ENCODE data around the gene CDK5R2.

CDK5R2 gene

DNA sequence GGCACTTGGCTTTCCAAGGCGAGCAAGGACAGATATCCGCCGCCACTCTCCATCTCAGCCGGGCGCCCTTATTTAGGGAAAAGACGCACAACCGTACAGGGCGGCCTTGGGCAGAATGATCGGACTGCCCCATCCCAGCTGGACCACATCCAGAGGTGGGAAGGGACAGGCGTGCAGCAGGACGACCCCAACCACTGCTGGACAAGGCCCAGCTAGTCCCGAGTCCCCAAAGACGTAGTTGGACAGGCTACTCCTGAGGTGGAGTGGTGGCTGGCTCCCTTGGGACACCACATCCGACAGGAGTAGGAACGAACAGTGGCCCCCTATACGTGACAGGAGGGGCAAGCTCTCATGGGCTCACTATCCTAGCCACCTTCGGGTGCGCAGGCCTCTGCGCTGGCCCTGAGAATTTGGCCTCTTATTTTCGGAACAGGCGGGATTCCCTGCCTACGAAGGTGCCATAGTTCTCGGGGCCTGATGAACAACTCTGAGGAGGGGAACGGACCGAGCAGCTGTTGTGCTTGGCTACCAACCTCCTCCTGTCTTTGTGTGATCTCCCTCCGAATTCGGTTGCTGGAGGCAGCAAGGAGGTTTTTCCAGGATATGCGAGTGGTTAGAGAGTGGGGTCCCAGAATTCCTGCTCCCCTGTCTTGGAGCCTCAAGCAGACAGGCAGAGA, 23.3 kb downstream of the CDK5R2 start:
- no peaks in the 10 kb centered on the region for H3K9me3 ChIP-seq (ENCODE audit: control insufficient read depth, low read length)
- H3K4me3 ChIP-seq (ENCODE audit: extremely low read depth, insufficient read depth, low read length, poor library complexity, severe bottlenecking), result no peak overlapping the region
- H3K36me3 ChIP-seq (ENCODE audit: control insufficient read depth, insufficient read depth, low read length), result no peaks in the 10 kb centered on the region
- 7% methylated on average over 23 to 26 of the region's 28 CpGs for WGBS, 2 experiments (ENCODE audit: insufficient coverage in 2 of 2)
- H3K4me1 ChIP-seq (ENCODE audit: control insufficient read depth, insufficient read depth, low read length, poor library complexity, severe bottlenecking), result peaks cover 3% of the 10 kb centered on the region
- H3K27ac ChIP-seq (ENCODE audit: low read depth, low read length, severe bottlenecking), result no peak overlapping the region

DNA sequence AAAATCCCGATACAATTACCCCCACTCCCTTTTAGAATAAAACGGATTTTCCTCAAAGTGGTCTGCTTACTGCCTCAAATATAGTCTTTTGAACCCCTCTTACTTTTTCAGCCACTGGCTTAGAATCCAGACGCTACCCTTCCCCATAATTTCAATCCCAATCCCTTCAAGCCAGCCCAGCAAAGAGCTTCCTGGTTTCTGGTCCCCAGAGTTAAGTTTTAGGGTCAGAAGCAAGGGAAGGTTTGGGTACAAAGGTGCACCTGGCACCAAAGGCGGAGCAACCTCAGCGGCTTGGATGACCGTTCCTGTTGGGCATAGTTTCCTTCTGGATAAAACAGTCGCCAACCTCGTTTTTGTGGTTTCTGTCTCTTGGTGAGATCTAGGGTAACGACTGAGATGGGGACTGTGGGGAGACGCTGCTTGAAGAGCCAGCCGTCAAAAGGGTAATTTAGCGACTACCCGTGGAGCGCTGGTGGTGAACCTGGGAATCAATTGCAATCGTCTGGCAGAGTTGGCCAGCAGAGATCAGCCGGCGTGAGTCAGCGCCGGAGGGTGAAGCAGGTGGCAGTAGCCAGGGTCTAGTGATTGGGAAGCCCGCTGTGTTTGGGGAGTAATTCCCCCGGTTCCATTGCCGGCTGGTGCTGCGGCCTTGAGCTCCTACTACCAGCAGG, 23.9 kb downstream of the CDK5R2 start:
- no peak overlapping the region for H3K27ac ChIP-seq (ENCODE audit: low read depth, low read length, severe bottlenecking)
- 1 to 7% methylated on average over 19 to 20 of the region's 23 CpGs for WGBS, 2 experiments (ENCODE audit: insufficient coverage in 2 of 2)

DNA sequence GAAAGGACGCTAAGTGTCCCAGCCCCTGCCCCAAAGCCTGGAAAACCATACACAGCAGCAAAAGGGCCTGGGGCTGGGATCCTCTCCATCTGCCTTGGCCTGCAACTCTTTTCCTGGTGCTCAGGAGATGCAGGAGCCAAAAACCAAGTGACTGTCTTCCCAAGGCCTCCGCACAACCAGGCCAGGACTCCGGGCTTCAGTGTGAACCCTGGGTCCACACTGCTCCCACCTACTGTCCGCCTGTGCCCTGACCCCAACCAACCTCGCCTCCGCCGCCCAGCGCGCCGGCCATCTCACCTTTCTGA, 24.4 kb downstream of the CDK5R2 start:
- peak overlapping the region; percentile 22 for H3K4me3 ChIP-seq (ENCODE audit: extremely low read depth, insufficient read depth, low read length, poor library complexity, severe bottlenecking)
- no peaks in the 10 kb centered on the region for H3K9me3 ChIP-seq (ENCODE audit: control insufficient read depth, low read length)
- peaks cover 3% of the 10 kb centered on the region for H3K4me1 ChIP-seq (ENCODE audit: control insufficient read depth, insufficient read depth, low read length, poor library complexity, severe bottlenecking)
- H3K36me3 ChIP-seq (ENCODE audit: control insufficient read depth, insufficient read depth, low read length), result no peaks in the 10 kb centered on the region
- no peak overlapping the region for H3K27ac ChIP-seq (ENCODE audit: low read depth, low read length, severe bottlenecking)
- 7 to 17% methylated on average over 1 to 3 of the region's 10 CpGs for WGBS, 2 experiments (ENCODE audit: insufficient coverage in 2 of 2)

More for the DNA sequence above, 23.9 kb downstream of the CDK5R2 start:
- Histone ChIP-seq H3K36me3 (ENCODE audit: control insufficient read depth, insufficient read depth, low read length) (no peaks in the 10 kb centered on the region), H3K4me3 (ENCODE audit: extremely low read depth, insufficient read depth, low read length, poor library complexity, severe bottlenecking) (no peak overlapping the region), H3K9me3 (ENCODE audit: control insufficient read depth, low read length) (no peaks in the 10 kb centered on the region), H3K4me1 (ENCODE audit: control insufficient read depth, insufficient read depth, low read length, poor library complexity, severe bottlenecking) (peaks cover 3% of the 10 kb centered on the region)

DNA sequence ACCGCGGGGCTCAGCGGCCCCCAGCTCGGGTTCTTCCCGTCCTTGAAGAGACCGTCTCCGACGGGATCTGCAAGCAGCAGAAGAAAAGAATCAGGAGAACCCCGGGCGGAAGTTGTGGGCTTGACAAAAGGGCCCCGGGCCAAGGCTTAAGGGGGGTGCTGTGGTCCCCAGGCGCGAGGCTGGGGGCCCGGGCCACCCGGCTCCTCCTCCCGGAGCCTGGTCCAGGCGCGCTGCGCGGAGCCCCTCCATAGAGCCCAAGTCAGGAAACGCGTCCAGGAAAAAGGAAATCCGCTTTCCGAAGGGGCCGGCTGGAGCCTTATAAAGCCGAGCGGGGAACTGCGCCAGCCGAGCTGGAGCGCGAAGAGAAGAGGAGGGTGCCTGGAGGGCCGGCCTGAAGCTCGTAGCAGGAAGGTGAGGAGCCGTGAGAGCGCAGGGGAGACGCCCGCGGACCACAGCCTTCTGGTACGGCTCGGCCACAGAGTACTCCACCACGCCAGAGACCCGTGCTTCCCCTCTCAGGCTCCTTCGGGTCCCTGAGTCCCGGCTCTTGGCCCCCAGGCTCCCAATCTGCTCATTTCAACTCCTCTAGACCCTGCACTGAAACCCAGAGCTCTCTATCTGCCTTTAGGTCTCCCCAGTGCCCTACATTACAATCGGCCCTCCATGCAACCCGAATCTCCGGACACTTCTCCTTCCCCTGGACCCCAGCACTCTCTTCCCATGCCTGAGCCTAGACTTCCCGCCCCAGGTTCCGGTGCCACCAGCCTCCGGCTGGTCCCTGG, 25.0 kb downstream of the CDK5R2 start:
- Histone ChIP-seq H3K27ac (ENCODE audit: low read depth, low read length, severe bottlenecking) (no peak overlapping the region), H3K36me3 (ENCODE audit: control insufficient read depth, insufficient read depth, low read length) (no peaks in the 10 kb centered on the region), H3K9me3 (ENCODE audit: control insufficient read depth, low read length) (no peaks in the 10 kb centered on the region), H3K4me1 (ENCODE audit: control insufficient read depth, insufficient read depth, low read length, poor library complexity, severe bottlenecking) (peaks cover 3% of the 10 kb centered on the region), H3K4me3 (ENCODE audit: extremely low read depth, insufficient read depth, low read length, poor library complexity, severe bottlenecking) (peak overlapping the region; percentile 22)
- WGBS, 2 experiments (ENCODE audit: insufficient coverage in 2 of 2), result 1 to 2% methylated on average over 40 to 48 of the region's 50 CpGs

DNA sequence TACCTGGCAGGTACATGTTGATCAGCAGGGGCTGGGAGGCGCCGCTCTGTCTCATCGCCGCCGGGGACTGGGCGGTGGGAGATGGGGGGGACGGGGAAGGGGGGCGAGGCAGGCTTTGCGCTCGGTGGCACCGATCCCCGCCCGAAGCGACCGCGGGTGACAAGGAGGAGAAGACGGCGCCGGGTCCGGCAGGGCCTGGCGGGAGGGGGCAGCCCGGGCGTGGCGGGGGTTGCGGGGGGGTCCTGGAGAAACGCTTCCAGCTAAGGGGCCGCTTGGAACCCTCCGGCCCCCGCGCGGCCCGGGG, 25.5 kb downstream of the CDK5R2 start, which contains the start of gene FEV:
FEV (minus strand) TSS at position 164 of the 304 bp plus-strand sequence; CDS start at position 55, 109 bp downstream.
- H3K4me3 ChIP-seq (ENCODE audit: extremely low read depth, insufficient read depth, low read length, poor library complexity, severe bottlenecking), result peak within 1 kb of the TSS; percentile 22
- H3K27ac ChIP-seq (ENCODE audit: low read depth, low read length, severe bottlenecking), result no peak within 1 kb of the TSS
- WGBS, 2 experiments (ENCODE audit: insufficient coverage in 2 of 2), result 0% methylated on average over 12 to 17 of the region's 32 CpGs
- no peaks in the 10 kb centered on the region for H3K36me3 ChIP-seq (ENCODE audit: control insufficient read depth, insufficient read depth, low read length)
- H3K9me3 ChIP-seq (ENCODE audit: control insufficient read depth, low read length), result no peaks in the 10 kb centered on the region
- H3K4me1 ChIP-seq (ENCODE audit: control insufficient read depth, insufficient read depth, low read length, poor library complexity, severe bottlenecking), result peaks cover 3% of the 10 kb centered on the region

DNA sequence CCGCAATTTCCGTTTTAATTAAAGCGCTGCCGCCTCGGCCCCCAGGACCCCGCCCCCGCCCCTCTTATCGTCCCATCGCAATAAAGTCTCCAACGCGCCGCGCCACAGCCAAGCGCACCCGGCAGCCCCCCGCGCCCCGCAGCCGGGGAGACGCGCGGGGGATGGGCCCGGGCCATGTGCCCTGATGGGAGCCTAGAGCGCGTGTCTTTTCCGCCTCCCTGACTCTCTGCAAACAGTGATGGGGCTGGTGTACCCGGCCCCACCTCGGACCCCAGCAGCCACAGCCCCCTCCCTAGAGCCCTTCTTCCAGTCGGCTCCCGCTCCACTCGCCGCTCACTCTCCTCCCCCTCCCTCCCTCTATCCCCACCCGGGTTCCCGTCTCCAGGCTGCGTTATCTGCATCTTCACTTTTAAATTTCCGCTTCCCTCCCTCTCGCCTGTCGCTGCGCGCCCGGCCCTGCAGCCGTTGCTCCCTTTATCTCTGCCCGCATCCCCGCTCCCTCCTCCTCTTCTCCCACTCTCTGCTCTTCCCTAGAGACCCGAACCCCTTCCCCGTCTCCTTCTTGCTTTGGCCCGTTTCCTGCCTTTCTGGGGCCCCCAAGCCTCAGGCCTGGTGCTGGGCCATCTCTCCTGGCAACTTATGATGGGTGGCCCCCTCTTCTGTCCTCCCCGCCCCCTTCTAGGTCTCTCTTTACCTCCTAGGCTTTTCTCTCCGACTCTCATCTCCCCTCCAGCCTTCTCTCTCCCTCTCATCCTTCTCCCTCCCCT, 26.0 kb downstream of the CDK5R2 start:
- Histone ChIP-seq H3K36me3 (ENCODE audit: control insufficient read depth, insufficient read depth, low read length) (no peaks in the 10 kb centered on the region), H3K27ac (ENCODE audit: low read depth, low read length, severe bottlenecking) (no peak overlapping the region), H3K4me1 (ENCODE audit: control insufficient read depth, insufficient read depth, low read length, poor library complexity, severe bottlenecking) (peaks cover 3% of the 10 kb centered on the region), H3K9me3 (ENCODE audit: control insufficient read depth, low read length) (no peaks in the 10 kb centered on the region), H3K4me3 (ENCODE audit: extremely low read depth, insufficient read depth, low read length, poor library complexity, severe bottlenecking) (peak overlapping the region; percentile 22)
- 1% methylated on average over 35 to 43 of the region's 49 CpGs for WGBS, 2 experiments (ENCODE audit: insufficient coverage in 2 of 2)

DNA sequence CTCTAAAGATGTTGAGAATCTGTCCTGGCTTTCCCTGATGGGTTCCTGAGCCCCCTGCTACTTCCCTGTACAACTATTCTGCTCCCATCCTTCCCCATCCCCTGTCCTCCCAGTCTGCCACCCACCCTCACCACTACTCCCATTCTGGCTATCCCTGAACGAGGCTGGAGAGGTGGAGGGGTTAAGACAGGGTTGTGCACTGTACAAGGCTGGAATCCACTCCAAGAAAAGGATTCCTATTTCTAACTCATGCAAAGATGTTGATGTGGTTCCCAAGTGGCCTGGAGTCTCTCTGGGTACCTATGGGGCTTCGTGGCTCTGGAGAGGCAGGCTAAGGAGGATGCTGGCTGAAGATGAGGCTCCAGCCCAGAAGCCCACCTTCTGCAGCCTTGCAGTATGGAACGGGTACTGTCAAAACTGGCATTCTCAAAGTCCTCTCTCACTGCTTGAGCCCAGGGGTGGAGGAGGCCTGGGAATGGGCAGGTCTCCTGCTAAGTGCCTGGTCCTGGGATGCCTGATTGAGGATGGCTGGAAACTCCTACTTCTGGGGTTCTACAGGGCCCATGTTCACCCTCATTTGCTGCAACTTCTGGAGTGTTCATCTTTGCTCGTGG, 26.8 kb downstream of the CDK5R2 start:
- 0 to 54% methylated on average over 1 to 2 of the region's 4 CpGs for WGBS, 2 experiments (ENCODE audit: insufficient coverage in 2 of 2)
- H3K27ac ChIP-seq (ENCODE audit: low read depth, low read length, severe bottlenecking), result no peak overlapping the region

DNA sequence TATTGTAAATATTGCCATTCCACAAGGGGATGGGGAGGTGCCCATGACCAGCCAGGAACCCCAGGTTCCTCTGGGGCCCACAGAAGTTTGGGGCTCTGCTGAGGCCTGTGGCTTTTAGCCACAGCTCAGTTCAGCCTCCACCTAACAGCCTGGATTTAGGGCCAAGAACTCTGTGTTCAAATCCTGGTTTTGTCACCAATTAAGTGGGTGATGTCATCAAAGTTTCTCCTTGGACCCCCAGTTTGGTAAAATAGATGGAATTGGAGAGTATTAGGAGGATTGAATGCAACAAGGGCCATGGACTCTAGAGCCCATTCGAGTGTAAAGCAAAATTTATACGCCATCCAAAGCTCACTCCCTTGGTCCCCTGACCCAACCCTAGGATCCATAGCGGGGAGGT, 28.7 kb downstream of the CDK5R2 start:
- no peak overlapping the region for H3K4me3 ChIP-seq (ENCODE audit: extremely low read depth, insufficient read depth, low read length, poor library complexity, severe bottlenecking)
- no peaks in the 10 kb centered on the region for H3K4me1 ChIP-seq (ENCODE audit: control insufficient read depth, insufficient read depth, low read length, poor library complexity, severe bottlenecking)
- 66% methylated on average over 3 of the region's 3 CpGs; no CpG with 5 or more reads in 1 of the 2 experiments for WGBS, 2 experiments (ENCODE audit: insufficient coverage in 2 of 2)
- no peak overlapping the region for H3K27ac ChIP-seq (ENCODE audit: low read depth, low read length, severe bottlenecking)
- H3K9me3 ChIP-seq (ENCODE audit: control insufficient read depth, low read length), result no peaks in the 10 kb centered on the region
- no peaks in the 10 kb centered on the region for H3K36me3 ChIP-seq (ENCODE audit: control insufficient read depth, insufficient read depth, low read length)

More for the DNA sequence above, 26.8 kb downstream of the CDK5R2 start:
- Histone ChIP-seq H3K36me3 (ENCODE audit: control insufficient read depth, insufficient read depth, low read length) (no peaks in the 10 kb centered on the region), H3K4me3 (ENCODE audit: extremely low read depth, insufficient read depth, low read length, poor library complexity, severe bottlenecking) (no peak overlapping the region), H3K9me3 (ENCODE audit: control insufficient read depth, low read length) (no peaks in the 10 kb centered on the region), H3K4me1 (ENCODE audit: control insufficient read depth, insufficient read depth, low read length, poor library complexity, severe bottlenecking) (peaks cover 3% of the 10 kb centered on the region)

DNA sequence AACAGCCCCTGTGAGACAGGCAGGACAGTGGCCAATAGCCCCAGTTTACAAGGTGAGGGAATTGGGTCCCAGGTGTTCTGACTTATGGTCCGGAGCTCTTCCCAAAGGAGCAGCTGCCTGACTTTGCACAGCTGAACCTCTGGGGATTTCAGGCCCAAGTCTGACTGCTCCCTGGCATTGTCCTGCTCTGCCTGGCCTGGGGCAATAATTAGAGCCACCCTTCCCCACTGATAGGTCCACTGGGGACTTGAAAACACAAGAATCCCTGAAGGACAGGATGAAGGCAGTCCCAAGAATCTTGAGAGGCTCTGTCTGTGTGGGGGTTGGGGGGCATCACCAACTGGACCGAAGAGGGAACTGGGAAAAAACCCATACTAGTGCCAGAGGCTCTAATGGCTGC, 29.2 kb downstream of the CDK5R2 start:
- no peaks in the 10 kb centered on the region for H3K9me3 ChIP-seq (ENCODE audit: control insufficient read depth, low read length)
- WGBS, 2 experiments (ENCODE audit: insufficient coverage in 2 of 2), result 47 to 55% methylated on average over 1 to 2 of the region's 2 CpGs
- no peaks in the 10 kb centered on the region for H3K4me1 ChIP-seq (ENCODE audit: control insufficient read depth, insufficient read depth, low read length, poor library complexity, severe bottlenecking)
- H3K36me3 ChIP-seq (ENCODE audit: control insufficient read depth, insufficient read depth, low read length), result no peaks in the 10 kb centered on the region
- no peak overlapping the region for H3K27ac ChIP-seq (ENCODE audit: low read depth, low read length, severe bottlenecking)
- H3K4me3 ChIP-seq (ENCODE audit: extremely low read depth, insufficient read depth, low read length, poor library complexity, severe bottlenecking), result no peak overlapping the region

DNA sequence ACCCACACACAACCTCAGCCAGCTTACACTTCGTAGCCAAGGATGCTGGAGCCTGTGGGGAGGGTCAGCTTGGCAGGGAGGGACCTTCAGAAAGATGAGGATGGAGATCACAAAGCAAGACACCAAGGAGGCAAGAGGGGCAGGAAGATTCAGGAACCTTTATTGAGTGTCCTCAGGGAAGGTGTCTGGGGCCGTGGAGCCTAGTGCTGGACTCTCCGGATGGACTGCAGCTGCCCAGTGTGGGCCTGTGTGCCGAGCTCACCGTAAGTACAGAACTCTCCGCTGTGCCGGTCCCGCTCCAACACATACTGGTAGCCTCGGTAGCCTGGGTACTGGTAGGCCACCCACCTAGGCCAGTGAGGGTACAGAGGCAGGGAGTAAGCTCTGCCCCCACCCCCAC, 30.6 kb downstream of the CDK5R2 start:
- WGBS, 2 experiments (ENCODE audit: insufficient coverage in 2 of 2), result 16 to 26% methylated on average over 4 to 7 of the region's 9 CpGs
- Histone ChIP-seq H3K27ac (ENCODE audit: low read depth, low read length, severe bottlenecking) (no peak overlapping the region), H3K36me3 (ENCODE audit: control insufficient read depth, insufficient read depth, low read length) (no peaks in the 10 kb centered on the region), H3K4me3 (ENCODE audit: extremely low read depth, insufficient read depth, low read length, poor library complexity, severe bottlenecking) (no peak overlapping the region), H3K4me1 (ENCODE audit: control insufficient read depth, insufficient read depth, low read length, poor library complexity, severe bottlenecking) (peaks cover 3% of the 10 kb centered on the region), H3K9me3 (ENCODE audit: control insufficient read depth, low read length) (no peaks in the 10 kb centered on the region)
